Loucy (cell line): ENCODE data around the gene CACNA1B.

Source experiments
- H2AFZ ChIP-seq: fragments of 200-600 bp; sonication (generic); 2 replicates; pipeline ENCODE4 v1.6.0; 2016; ENCODE audit warnings: antibody characterized with exemption, mild to moderate bottlenecking, low read length, moderate library complexity
- H3F3A ChIP-seq: fragments of 200-600 bp; 2 replicates; pipeline ENCODE4 v1.6.0; 2016; ENCODE audit warnings: antibody characterized with exemption, low read depth, mild to moderate bottlenecking
- H3K27me3 ChIP-seq: fragments of 200-600 bp; sonication (generic); 2 replicates; pipeline ENCODE4 v1.6.1; 2014; ENCODE audit warnings: low read length, mild to moderate bottlenecking; ENCODE audit not compliant: insufficient read depth, poor library complexity, severe bottlenecking
- H3K36me3 ChIP-seq: fragments of 200-600 bp; sonication (generic); 2 replicates; pipeline ENCODE4 v1.6.1; 2016; ENCODE audit warnings: low read length; ENCODE audit not compliant: insufficient read depth
- H3K4me1 ChIP-seq: fragments of 200-600 bp; sonication (generic); 2 replicates; pipeline ENCODE4 v1.5.1; 2014; ENCODE audit warnings: low read length, mild to moderate bottlenecking; ENCODE audit not compliant: insufficient read depth, poor library complexity, severe bottlenecking
- H3K4me2 ChIP-seq: fragments of 200-600 bp; sonication (generic); 2 replicates; pipeline ENCODE4 v1.6.0; 2014; ENCODE audit warnings: antibody characterized with exemption, low read length, low read depth, mild to moderate bottlenecking; ENCODE audit not compliant: poor library complexity, severe bottlenecking
- H3K4me3 ChIP-seq: fragments of 200-600 bp; sonication (generic); 2 replicates; pipeline ENCODE4 v1.5.1; 2014; ENCODE audit warnings: low read length, mild to moderate bottlenecking, mixed read lengths; ENCODE audit not compliant: poor library complexity, severe bottlenecking
- H3K79me2 ChIP-seq: fragments of 200-600 bp; sonication (generic); 2 replicates; pipeline ENCODE4 v1.6.1; 2014; ENCODE audit warnings: low read length; ENCODE audit not compliant: insufficient read depth
- H3K9ac ChIP-seq: fragments of 200-600 bp; sonication (generic); 2 replicates; pipeline ENCODE4 v1.6.0; 2014; ENCODE audit warnings: mild to moderate bottlenecking, low read depth, low read length, moderate library complexity; ENCODE audit not compliant: poor library complexity, severe bottlenecking
- H3K9me2 ChIP-seq: fragments of 200-600 bp; sonication (generic); replicated peaks from 2 replicates; pipeline ENCODE4 v1.6.1; 2016; ENCODE audit warnings: low read depth, low read length, mixed read lengths
- H3K9me3 ChIP-seq: fragments of 200-600 bp; sonication (generic); 2 replicates; pipeline ENCODE4 v1.6.1; 2014; ENCODE audit warnings: mild to moderate bottlenecking, antibody characterized with exemption, low read length, low read depth; ENCODE audit not compliant: insufficient read depth
- H4K20me1 ChIP-seq: fragments of 200-600 bp; sonication (generic); 2 replicates; pipeline ENCODE4 v1.6.0; 2014; ENCODE audit warnings: antibody characterized with exemption, low read length, mild to moderate bottlenecking; ENCODE audit not compliant: insufficient read depth, poor library complexity, severe bottlenecking
- EZH2phosphoT487 ChIP-seq: fragments of 200-600 bp; IDR thresholded peaks from 2 replicates; pipeline ENCODE4 v1.6.1; 2018; ENCODE audit warnings: antibody characterized with exemption, mild to moderate bottlenecking, moderate library complexity, borderline replicate concordance
- TF ChIP-seq, protein P1 (sequence below): fragments of 200-600 bp; sonication (generic); conservative IDR thresholded peaks from 2 replicates; pipeline ENCODE4 v1.5.1; 2014; ENCODE audit warnings: mild to moderate bottlenecking, antibody characterized with exemption, low read length

CACNA1B gene

GRCh38 chr9:137900584-137901310 is 23.2 kb downstream of the CACNA1B start:
- no peak for TF ChIP-seq EZH2phosphoT487
- TF ChIP-seq, protein P1, sequence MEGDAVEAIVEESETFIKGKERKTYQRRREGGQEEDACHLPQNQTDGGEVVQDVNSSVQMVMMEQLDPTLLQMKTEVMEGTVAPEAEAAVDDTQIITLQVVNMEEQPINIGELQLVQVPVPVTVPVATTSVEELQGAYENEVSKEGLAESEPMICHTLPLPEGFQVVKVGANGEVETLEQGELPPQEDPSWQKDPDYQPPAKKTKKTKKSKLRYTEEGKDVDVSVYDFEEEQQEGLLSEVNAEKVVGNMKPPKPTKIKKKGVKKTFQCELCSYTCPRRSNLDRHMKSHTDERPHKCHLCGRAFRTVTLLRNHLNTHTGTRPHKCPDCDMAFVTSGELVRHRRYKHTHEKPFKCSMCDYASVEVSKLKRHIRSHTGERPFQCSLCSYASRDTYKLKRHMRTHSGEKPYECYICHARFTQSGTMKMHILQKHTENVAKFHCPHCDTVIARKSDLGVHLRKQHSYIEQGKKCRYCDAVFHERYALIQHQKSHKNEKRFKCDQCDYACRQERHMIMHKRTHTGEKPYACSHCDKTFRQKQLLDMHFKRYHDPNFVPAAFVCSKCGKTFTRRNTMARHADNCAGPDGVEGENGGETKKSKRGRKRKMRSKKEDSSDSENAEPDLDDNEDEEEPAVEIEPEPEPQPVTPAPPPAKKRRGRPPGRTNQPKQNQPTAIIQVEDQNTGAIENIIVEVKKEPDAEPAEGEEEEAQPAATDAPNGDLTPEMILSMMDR: no peak
- Histone ChIP-seq H3F3A (no peaks in the 10 kb centered on the region), H3K27me3 (no peaks in the 10 kb centered on the region), H3K4me1 (no peaks in the 10 kb centered on the region), H3K4me3 (no peak overlapping the region), H3K79me2 (no peaks in the 10 kb centered on the region), H4K20me1 (no peaks in the 10 kb centered on the region), H3K9me2 (no peaks in the 10 kb centered on the region), H3K9ac (no peak overlapping the region), H3K36me3 (no peaks in the 10 kb centered on the region), H3K4me2 (no peak overlapping the region), H3K9me3 (peaks cover 33% of the 10 kb centered on the region; the same call in 1 of the 2 replicates), H2AFZ (no peak overlapping the region)

DNA sequence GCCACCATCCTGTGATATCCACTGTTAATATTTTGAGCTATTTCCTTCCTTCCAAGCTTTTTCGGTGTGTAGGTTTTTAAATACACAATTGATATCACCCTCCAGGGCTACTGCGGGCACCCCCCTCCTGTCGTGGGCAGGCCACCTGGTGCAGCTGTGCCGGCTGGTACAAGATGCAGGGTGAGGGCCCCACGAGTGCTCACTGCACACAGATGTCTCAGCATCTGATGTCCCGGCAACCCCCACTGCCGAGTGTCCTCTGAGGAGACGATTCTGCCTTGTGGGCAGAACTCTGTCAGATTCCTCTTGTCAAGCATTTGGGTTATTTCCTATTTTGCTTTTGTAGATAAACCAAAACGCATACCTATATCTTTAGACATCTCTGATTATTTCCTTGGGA is 25.1 kb downstream of the CACNA1B start:
- H3K9me2 ChIP-seq: no peaks in the 10 kb centered on the region
- no peaks in the 10 kb centered on the region for H3F3A ChIP-seq
- no peak for TF ChIP-seq EZH2phosphoT487
- TF ChIP-seq, protein P1: no peak
- H2AFZ ChIP-seq: no peak overlapping the region
- H3K9ac ChIP-seq: no peak overlapping the region
- H3K27me3 ChIP-seq: no peaks in the 10 kb centered on the region
- H3K9me3 ChIP-seq: peaks cover 40% of the 10 kb centered on the region; the same call in 1 of the 2 replicates
- H4K20me1 ChIP-seq: no peaks in the 10 kb centered on the region
- H3K4me2 ChIP-seq: no peak overlapping the region
- H3K4me1 ChIP-seq: no peaks in the 10 kb centered on the region
- no peaks in the 10 kb centered on the region for H3K79me2 ChIP-seq
- no peaks in the 10 kb centered on the region for H3K36me3 ChIP-seq
- H3K4me3 ChIP-seq: no peak overlapping the region

DNA sequence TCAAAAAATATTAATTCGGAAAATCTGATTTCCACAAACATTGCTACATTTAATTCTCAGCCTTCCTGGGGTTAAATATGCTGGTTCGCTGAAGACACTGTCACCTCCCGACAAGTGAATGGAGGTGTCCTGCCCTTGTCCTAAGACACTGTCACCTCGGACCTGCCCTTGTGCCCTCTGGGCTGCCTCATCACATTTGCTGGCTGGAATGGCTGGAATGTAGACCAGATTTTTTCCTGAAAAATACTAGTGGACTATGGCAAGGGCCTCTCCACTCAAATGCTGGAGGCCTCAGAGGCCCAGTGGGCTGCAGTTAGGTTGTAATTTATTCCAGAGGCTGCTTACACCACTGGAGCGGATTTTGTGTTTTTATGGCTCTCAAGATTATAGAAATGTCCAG is 28.2 kb downstream of the CACNA1B start:
- no peak overlapping the region for H2AFZ ChIP-seq
- H3K9me3 ChIP-seq: peaks cover 23% of the 10 kb centered on the region; the same call in 1 of the 2 replicates
- no peaks in the 10 kb centered on the region for H3K9me2 ChIP-seq
- H3F3A ChIP-seq: no peaks in the 10 kb centered on the region
- no peaks in the 10 kb centered on the region for H3K36me3 ChIP-seq
- no peak overlapping the region for H3K4me3 ChIP-seq
- H3K4me2 ChIP-seq: no peak overlapping the region
- H3K9ac ChIP-seq: no peak overlapping the region
- TF ChIP-seq, protein P1: no peak
- no peak for TF ChIP-seq EZH2phosphoT487
- H4K20me1 ChIP-seq: no peaks in the 10 kb centered on the region
- H3K79me2 ChIP-seq: no peaks in the 10 kb centered on the region
- H3K27me3 ChIP-seq: no peaks in the 10 kb centered on the region
- no peaks in the 10 kb centered on the region for H3K4me1 ChIP-seq
